Coronary artery (tissue), 2 donors: ENCODE data around the gene EME2.

Experiments used
- DNase-seq: peaks from one replicate; pipeline ENCODE4 v3.0.0-alpha.2; 2017; ENCODE audit warnings: low spot score
- H3K27ac ChIP-seq, 2 donors: fragments of 200-600 bp; sonication (generic); one replicate each; pipeline ENCODE4 v1.5.1; 2016 to 2019
- H3K4me3 ChIP-seq: fragments of 200-600 bp; sonication (generic); 2 replicates; pipeline ENCODE4 v1.5.1; 2016; ENCODE audit warnings: mild to moderate bottlenecking, moderate library complexity
- CTCF ChIP-seq: fragments of 200-600 bp; sonication (generic); IDR thresholded peaks from one replicate; pipeline ENCODE4 v1.5.1; 2019; ENCODE audit warnings: antibody characterized with exemption

Gene EME2

GRCh38 chr16:1762879-1763520 is 9.6 kb upstream of the EME2 start:
- no peak for DNase-seq
- Histone ChIP-seq H3K27ac (no peak overlapping the region), H3K4me3 (no peak overlapping the region)
- TF ChIP-seq CTCF, result no peak

GRCh38 chr16:1763521-1764511 is 8.8 kb upstream of the EME2 start:
- DNase-seq, result no peak

GRCh38 chr16:1764971-1765370 is 7.6 kb upstream of the EME2 start:
- no peak for TF ChIP-seq CTCF
- DNase-seq, result no peak
- Histone ChIP-seq H3K4me3 (no peak overlapping the region), H3K27ac (no peak overlapping the region)

More at GRCh38 chr16:1763521-1764511, 8.8 kb upstream of the EME2 start:
- Histone ChIP-seq H3K4me3 (no peak overlapping the region), H3K27ac (peak overlapping the region in 1 of 2 donors; percentile 22)
- no peak for TF ChIP-seq CTCF

- Histone ChIP-seq H3K27ac (no peak overlapping the region), H3K4me3 (no peak overlapping the region)
- TF ChIP-seq CTCF, result no peak
- no peak for DNase-seq
Observed at GRCh38 chr16:1765826-1766225, 6.8 kb upstream of the EME2 start.

- TF ChIP-seq CTCF, result no peak
- Histone ChIP-seq H3K27ac (no peak overlapping the region), H3K4me3 (no peak overlapping the region)
- no peak for DNase-seq
Observed at GRCh38 chr16:1766231-1766630, 6.4 kb upstream of the EME2 start.

GRCh38 chr16:1766701-1767100 is 5.9 kb upstream of the EME2 start:
- no peak for DNase-seq
- Histone ChIP-seq H3K27ac (no peak overlapping the region), H3K4me3 (no peak overlapping the region)
- no peak for TF ChIP-seq CTCF
